Measurements from ENCODE around the gene CNKSR3.

Gene CNKSR3

DNA sequence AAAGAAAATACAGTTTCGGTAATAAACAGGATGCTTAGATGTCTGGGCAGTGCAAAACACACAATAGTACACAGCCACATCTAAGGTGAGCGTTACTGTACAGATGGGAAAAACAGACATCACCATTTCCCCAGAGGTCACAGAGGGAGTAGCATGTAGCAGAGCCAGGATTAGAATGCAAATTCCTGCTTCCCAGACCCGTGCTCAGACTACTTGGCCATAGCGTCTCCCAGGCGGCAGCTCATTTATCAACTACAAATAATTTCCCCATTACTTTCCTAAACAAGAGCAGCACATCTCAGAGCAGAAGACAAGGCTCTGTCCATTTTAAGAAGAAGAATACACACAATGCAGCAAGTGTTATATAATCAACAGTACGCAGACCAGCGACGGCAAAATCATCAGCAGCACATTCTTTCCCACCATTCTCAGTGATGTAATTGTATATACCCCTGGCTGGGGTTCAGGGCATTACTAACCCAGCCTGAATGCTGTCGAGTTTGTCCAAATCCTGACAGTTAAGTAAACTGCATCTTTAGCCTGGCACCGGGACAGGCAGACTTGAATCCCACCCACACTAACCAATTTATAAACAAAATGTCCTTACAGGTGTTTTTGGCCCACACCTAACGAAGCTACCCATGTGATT lies 61.9 kb downstream of the CNKSR3 start:
- no peak for DNase-seq

DNA sequence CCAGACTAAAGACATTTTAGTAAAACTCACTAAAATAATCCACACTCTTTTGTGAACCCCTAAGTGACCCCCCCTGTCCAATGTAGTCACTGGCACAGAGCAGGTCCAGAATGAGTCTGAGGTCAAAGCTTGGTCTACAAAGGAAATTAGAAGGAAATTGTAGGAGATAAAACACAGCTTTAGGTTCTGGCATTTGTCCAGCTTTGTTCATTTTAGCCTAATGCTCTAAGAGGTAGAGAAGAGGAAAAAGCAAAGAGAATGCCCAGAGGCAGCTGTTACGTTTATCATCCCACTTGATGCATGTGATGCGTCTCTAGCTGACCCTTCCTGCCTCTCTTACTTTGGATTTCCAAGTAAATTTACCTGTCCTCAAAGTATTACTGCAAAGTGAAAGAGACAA lies 62.5 kb downstream of the CNKSR3 start:
- no peak for DNase-seq

DNA sequence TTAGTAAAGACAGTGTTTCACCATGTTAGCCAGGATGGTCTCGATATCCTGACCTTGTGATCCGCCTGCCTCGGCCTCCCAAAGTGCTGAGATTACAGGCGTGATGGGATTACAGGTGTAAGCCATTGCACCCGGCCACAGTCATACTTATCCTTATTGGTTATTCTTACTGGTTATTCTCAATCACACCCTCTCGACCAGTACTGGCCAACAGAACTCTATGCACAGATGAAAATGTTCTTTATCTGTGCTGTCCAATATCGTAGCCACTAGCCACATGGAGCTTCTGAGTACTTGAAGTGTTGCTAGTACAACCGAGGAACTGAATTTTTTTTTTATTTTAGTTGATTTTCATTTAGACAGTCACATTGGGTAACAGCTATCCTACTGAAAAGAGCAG lies 63.5 kb downstream of the CNKSR3 start:
- no peak for DNase-seq

DNA sequence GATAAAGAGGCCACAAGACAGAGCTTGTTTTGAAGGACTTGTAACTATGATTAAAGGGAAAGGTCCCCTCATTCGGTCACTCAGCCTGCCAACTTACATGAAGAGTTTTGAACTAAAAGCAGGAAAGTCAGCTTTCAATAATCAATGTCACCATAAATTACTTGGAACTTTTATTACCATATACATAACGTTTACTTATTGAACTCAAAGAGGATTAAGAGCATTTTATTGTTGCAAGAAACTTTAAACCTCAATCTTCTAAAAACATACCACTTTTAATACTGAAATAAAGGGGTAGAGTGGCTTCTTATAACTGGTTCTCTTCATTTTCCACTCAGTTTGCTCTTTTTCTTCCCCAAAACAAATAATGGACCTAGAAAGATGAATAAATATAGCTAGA lies 65.1 kb downstream of the CNKSR3 start:
- no peak for DNase-seq

DNA sequence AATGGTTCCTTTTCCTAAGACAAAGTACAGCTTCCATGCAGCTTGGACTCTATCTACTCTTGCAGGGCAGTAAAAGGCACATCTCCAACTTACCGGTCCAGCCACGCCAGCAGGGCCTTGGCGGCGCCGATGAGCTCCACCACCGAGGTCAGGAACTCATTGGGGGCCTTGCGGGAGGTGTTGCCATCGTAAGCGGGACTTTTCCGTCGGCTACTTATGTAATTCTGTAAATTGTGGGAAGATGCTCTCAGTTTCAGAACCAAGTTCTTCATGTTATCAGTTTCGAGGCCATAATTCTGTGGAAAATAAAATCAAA lies 68.5 kb downstream of the CNKSR3 start:
- no peak for DNase-seq

DNA sequence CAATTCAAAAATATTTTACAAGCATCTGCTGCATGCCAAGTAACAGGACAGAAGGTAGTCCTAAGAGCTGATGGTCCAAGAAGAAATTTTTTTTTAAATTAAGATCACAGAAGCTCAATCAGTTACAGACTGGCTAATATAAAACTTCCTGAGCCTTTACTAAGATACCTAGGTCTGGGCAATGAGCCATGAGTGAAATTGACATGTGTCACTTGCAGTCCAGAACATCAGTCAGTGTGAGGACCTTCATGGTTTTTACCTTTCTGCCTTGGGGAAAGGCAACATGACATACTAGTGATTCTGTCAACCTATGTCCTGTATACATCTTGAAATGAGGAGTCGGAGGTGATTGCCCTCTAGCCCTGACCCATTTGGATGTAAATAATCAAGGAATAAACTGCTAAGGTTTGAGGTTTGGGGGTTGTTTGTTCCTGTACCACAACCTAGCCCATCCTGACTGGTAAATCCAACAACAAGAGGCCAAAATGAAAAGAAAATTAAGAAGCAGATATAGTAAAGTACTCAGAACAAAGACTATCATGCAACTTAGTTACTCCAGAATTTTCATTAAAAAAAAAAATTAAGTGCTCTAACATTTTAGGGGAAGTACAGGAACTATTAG lies 70.0 kb downstream of the CNKSR3 start:
- DNase-seq: no peak

DNA sequence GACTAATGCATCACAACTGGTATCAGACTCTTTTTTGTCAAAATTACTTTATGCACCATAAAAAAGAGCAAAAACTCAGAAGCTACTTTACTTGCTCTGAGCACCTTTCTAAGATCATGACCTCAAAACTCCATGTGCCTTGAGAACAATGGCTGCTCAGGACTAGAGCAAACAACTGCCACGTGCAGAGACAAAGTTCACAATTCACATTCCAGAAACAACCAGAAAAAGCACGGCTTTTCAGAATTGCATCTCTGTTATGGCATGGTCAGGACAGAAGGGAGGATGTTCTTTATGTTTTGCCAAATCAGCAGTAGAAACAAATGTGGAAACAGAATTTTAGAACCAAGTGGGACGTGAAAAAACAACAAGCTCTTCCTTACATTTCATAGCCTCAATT lies 70.5 kb downstream of the CNKSR3 start:
- DNase-seq: no peak

DNA sequence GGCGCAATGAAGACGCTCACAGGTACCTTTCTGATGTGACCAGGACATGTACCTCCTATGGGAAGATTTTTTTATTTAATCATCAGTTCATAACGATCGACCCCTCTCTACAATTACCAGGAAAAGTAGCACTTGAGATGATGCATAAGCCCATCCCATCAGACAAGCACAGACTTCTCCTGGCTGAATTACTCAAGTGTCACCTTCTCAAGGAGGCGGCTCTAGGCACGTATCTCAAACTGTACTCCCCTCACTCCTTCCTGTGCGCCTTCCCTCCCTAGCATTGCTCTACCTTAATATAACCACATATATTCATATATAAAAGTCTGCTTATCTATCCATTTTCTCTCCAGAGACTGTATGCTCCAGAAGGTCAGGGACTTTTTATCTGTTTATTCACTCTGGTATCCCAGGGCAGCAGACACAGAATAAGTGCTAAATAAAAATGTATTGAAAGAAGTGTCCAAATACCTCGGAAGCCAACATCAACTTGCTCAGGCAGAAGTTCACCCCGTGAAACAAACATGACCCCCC lies 71.5 kb downstream of the CNKSR3 start:
- no peak for DNase-seq

DNA sequence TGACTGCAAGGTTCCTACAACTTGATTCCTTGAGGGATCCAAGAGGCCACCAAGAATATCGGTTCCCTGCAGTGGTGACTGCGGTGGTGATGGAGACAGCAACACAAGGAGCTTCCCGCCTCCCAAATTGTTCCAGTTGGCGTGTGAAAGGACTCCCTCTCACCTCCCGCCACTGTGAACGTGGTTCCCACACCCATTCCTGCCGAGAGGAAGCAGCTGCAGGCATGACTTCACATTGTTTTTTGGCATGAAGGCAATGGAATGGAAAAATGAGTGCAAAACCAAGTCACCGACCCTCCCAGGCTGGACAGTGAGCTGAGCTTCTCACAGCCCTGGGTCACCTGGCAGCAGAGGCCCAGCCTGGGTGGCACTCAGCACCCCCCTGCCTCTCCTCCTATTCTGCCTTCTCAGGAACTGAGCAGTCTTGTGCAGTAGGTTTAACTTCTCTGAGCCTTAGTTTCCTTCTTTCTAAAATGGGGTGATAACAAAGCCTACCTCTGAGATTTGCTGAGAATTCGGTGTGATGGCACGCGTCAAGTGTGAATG lies 75.0 kb downstream of the CNKSR3 start:
- no peak for DNase-seq

DNA sequence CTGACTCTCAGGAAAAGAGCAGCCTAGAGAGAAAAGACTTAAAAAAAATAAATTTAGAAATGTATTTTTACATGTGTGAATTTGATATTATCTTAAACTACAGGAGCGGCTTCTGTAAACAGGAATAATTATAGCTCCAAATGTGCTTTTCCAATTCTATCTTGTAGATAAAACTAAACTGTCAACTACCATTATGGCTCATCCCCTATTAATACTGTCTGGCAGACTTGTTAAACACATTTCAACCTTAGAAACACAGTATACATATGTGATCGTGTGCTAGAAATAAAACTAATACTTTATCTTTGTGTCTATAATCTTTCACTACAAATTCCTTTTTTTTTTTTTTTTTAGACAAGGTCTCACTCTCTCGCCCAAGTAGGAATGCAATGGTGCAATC lies 75.8 kb downstream of the CNKSR3 start:
- DNase-seq: no peak

DNA sequence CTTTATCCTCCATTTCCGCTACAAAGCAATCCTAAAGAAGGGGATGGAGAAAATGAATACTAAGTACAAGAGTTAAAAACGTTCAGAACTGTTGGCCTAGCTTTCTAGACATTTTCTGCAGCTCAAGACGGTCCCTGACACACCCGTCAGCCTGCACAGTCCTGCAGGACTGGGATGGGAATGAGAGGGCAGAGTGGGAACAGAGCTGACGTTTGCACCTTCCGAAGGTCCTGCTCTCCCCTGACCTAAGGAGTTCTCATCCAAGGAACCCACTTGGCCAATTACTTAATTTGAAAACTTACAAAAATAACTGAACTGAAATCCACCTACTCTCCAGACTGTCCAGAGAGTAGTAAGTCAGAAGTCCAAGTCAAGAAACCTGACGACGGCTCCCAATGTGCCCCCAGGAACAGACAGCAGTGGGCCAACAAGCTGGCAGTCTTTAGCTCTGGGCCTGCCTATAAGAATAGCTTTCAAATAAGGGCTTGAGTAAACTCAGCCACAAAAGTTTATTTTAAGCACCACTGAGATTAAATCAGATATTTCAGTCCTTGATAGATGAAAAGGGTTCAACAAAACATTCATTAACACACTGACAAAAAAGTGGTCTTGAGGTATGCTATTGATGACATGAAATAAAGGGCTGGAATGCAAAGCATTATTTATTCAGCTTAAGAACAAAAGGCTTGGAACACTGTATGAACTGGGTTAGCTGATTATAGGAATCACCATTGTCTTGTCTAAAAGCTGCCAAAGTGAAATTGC lies 76.8 kb downstream of the CNKSR3 start:
- no peak for DNase-seq

DNA sequence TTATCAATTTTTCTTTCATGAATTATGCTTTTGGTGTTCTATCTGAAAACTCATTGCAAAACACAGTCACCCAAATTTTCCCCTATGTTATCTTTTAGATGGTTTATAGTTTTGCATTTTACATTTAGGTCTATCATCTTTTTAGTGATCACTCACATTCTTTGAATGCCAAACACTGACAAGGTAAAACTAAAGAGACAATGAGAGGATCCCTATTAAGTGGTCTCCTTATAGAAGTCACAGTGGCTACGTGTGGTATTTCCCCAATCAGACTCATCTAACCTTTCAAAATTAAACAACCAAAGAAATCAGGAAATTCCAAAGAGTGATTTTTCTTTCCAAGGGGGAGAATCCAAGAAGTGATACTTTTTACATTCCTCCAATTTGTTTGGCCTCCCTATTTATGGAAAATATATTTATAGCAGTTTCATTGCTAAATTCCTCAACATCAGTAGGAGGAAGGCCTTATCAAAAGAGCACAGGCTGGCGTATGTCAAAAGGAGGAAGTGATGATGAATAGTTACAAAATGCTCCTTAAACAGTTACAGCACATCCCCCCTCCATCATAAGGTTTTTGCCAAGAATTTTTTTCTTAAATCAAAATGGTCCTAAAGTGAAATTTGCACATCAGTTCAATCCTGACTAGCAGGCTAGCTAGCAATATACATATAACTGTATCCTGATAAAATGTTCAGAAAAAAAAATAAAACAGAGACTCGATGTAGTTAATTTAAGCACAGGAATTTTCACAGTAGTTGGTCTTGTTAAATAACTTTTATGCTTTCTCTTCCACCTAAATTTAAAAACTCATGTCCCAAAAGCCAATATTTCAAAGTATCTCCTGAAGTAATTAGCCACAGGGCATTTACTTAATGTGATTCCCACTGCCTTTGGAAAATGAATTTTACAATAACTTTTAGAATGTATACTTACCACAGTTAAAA lies 77.7 kb downstream of the CNKSR3 start:
- DNase-seq: no peak

DNA sequence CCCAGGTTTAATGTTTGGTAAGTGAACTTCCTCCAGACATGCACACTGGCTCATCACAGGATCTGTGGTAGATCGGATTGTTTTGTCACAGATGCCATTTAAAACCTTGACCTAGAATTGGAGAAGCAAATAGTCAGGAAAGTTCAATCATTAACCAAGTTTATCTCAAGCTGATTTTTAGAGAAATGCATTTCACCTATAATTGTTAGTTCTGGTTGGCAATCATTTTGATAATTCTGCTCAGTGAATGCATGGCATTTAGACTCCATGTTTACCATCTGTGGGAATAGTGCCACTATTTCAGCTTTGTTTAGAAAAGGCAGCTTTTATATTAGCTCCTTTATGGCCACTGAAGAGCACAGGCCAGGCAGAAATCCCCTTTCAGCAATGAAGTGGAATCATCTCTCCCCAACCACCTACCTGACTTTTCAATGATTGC lies 80.0 kb downstream of the CNKSR3 start:
- no peak for DNase-seq

DNA sequence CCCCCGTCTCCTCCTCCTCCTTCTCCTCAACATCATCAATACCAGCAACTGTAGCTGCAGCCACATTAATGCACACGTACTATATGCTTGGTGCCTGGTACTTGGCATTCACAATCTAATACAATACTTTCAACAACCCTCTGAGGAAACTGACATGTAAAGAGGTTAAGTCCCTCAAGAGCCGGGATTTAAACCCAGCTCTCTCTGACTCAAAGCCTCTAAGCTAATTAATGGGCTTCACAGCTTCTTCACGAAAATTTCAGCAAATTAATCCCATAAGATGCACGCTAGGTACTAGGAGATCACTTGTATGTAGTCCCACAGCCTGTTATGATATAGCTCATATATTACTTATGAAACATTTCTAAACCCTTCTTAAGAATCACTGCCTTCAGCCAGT lies 80.8 kb downstream of the CNKSR3 start:
- DNase-seq: no peak

DNA sequence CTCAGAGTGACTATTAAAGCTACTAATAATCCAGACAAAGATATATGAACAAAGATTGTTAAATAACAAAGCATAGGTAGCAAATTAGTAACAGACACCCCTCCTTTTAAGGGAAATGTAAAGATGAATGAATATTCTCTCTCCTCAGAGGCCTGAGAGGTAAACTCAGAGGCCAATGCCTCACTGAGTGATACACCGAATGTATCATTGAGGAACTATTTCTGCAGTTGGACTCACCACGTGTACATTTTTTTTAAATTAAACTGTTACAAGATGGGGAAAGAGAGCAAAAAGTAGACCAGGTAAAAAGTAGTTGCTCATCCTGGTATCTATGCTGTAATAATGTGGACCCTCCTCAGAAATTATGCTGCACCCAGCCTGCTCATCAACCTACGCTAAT lies 81.6 kb downstream of the CNKSR3 start:
- DNase-seq: no peak

DNA sequence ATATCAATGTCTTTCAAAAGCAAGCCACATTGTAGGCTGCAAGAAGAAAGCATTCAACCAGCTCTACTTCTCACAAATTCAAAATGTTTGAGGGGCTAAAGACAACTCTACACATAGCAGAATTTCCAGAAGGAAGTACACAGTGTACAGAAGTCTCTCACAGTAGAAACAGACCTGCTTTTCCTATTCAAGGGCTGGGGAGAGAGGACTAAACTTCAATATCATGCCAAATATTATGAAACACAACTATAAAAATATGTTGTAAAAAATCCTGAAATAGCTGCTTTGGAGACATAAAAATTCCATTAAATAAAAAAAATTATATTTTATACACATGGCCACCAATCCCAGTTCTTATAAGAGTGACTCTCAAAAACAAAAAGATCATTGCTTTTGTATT lies 83.0 kb downstream of the CNKSR3 start:
- DNase-seq: no peak

DNA sequence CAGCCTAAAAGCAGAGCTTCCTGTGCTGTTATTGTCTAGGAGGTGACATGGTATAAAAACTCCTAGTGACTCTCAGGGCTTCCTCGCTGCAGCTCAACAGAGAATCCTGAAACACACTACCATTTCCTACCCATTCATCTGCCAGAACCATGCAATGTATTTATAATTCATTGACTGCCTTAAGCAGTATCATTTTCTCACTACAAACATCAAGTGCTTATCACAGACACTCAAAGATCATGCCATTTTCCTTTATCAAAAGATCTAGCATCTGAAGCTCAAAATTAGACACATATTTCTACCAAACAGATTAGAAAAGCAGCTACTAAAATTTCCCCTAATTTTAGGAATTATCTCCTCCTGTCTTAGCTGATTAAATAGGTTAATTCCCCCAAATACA lies 83.5 kb downstream of the CNKSR3 start:
- no peak for DNase-seq

DNA sequence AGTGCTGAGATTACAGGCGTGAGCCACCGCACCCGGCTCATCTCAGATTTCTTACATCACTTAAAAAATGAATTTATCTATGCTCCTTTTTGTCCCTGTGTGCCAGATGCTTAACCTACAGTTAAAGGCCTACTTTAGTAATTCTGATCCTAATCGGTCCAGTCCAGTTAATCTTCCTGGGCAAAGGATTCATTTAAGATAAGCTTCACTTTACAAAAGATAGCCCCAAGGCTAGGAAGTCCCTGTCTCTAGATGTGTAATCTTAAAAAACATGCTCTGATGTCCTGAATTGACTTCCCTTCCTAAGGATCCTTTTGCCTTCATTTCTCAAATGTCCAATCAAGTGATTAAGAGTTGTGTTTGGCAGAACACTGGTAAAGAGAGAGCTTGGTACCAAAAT lies 85.5 kb downstream of the CNKSR3 start:
- DNase-seq: no peak

DNA sequence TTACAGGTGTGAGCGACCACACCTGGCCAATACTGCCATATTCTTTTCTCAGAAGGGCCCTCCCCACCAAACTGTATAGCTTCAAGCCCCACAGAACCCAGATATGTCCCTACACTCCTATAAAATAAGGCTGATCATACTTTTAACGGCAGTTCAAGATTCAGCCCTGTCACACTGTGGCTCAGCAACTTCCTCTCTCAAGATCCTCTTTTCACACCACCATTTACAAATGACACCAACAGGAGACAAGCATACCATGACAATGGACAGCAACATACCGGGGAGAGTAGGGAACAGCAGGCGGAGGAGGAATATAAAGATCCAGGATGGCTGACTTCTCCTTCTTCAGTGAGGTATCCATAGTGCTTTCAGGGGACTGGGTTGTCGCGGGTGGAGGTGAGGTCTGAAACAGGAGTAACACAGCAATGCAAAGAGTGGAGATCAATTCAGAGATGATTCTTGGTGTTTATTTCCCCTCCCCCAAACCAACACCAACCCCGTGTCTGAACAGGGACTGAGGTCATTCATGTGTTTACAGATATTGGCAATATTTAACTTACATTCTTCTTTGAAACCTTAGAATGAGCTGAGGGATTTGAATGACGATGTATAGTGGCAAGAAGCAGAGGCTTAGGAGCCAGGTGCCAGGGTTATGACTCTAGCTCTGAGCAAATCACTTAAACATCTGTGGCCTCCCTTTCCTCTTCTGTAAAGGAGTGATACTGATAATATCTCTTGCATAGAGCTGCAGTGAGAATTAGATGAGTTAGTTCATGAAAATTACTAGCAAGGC lies 96.3 kb downstream of the CNKSR3 start:
- peak; percentile 24 for DNase-seq

DNA sequence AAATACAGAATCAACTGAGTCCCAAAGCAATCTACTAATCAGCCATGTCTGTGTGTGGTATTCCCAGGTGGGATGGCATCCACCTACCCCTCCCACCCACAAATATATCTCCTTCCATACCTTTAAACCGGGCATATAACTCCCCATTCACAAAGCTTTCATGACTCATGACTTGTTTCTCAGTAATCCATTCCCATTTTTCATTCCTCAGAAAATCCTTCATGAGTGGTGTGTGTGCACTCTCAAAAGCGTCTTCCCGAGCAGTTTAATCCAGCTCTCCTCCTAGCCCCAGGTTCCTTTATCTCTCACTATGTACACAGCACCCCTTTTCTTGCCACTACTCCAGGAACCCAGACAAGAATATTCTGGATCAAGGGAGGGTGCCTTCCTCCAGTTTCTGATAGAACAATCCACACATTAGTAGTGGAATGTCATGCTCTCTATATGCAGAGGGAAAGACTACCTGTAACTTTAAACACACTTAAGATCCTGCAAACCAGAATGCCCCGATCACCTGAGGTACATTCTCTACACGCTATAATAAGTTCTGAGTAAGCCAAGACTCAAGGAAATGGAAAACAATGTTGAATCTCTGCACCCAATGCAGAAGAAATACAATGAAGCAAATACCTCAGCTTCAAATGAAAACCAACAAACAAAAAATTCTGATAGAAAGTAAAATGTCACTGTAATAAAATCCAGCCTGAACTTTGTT lies 98.2 kb downstream of the CNKSR3 start:
- DNase-seq: no peak

DNA sequence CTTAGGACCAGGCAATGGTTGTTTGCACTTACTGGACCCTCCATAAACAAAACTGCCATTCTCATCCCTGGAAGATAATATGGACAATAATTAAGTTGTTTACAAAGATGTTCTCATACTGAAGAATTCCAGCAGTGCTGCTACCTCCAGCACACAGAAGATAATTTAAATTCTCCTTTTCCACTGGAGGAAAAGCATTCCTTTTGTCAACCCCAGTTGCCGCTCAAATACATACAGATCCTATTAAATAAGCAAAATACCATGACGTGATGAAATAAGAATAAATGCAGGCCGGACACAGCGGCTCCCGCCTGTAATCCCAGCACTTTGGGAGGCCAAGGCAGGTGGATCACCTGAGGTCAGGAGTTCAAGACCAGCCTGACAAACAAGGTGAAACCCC lies 99.4 kb downstream of the CNKSR3 start:
- no peak for DNase-seq

Data from KG1 (cell line).